DND-41 (cell line): ENCODE results near the gene MINK1.

Experiments
- EZH2 ChIP-seq: IDR thresholded peaks from 3 replicates; pipeline ENCODE4 v1.6.1; 2012; ENCODE audit warnings: borderline replicate concordance, low read depth, mild to moderate bottlenecking, moderate library complexity, low read length, inconsistent platforms; ENCODE audit not compliant: severe bottlenecking
- TF ChIP-seq, protein P1 (sequence below): IDR thresholded peaks from 2 replicates; pipeline ENCODE4 v1.5.1; 2012; ENCODE audit warnings: borderline replicate concordance, low read length, moderate library complexity, mild to moderate bottlenecking; ENCODE audit not compliant: poor library complexity, severe bottlenecking; ENCODE audit errors: extremely low read depth

DNA sequence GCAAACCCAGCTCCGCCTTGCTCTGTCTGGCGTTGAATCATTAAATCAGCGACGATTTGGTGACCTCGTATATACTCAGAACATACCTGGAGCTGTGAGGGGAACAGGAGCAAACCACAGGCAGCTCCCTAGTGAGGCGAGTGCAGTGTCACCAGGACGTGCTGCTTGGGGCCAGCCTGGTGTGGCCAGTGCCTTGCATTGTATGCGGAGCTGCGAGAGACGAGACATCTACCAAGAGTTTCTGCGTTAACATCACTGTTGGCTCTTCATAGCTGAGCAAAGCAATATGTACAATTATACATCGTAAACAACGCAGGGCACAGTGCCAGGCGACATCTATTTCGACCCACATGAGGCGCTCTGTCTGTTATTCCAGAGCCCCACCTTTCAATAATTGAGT is 27.9 kb downstream of the MINK1 start:
- TF ChIP-seq EZH2, result no peak
- TF ChIP-seq, protein P1, sequence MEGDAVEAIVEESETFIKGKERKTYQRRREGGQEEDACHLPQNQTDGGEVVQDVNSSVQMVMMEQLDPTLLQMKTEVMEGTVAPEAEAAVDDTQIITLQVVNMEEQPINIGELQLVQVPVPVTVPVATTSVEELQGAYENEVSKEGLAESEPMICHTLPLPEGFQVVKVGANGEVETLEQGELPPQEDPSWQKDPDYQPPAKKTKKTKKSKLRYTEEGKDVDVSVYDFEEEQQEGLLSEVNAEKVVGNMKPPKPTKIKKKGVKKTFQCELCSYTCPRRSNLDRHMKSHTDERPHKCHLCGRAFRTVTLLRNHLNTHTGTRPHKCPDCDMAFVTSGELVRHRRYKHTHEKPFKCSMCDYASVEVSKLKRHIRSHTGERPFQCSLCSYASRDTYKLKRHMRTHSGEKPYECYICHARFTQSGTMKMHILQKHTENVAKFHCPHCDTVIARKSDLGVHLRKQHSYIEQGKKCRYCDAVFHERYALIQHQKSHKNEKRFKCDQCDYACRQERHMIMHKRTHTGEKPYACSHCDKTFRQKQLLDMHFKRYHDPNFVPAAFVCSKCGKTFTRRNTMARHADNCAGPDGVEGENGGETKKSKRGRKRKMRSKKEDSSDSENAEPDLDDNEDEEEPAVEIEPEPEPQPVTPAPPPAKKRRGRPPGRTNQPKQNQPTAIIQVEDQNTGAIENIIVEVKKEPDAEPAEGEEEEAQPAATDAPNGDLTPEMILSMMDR, result no peak
